HepG2 (cell line): ENCODE measurements around the gene OR6S1. TPM values are rescaled to one million over a fixed set of nuclear protein-coding genes. Genes with fewer than 3 reads are reported as not detected.

Experiments
- JUN ChIP-seq: sonication (generic); formaldehyde crosslinking; IDR thresholded peaks from 2 replicates; pipeline ENCODE4 v1.4.0; 2020; ENCODE audit warnings: mild to moderate bottlenecking, missing genetic modification reagents
- KAT8 ChIP-seq: IDR thresholded peaks from 2 replicates; pipeline ENCODE4 v1.6.1; 2016; ENCODE audit warnings: missing genetic modification reagents, missing compliant biosample characterization
- RORA ChIP-seq: sonication (generic); formaldehyde crosslinking; IDR thresholded peaks from 2 replicates; pipeline ENCODE4 v1.5.0; 2020; ENCODE audit warnings: mild to moderate bottlenecking, missing genetic modification reagents, moderate library complexity
- ZNF20 ChIP-seq: sonication (generic); formaldehyde crosslinking; IDR thresholded peaks from 2 replicates; pipeline ENCODE4 v1.4.0; 2020; ENCODE audit warnings: mild to moderate bottlenecking, moderate library complexity, missing genetic modification reagents
- ZNF264 ChIP-seq: sonication (generic); formaldehyde crosslinking; IDR thresholded peaks from 2 replicates; pipeline ENCODE4 v1.4.0; 2020; ENCODE audit warnings: missing genetic modification reagents
- ZNF556 ChIP-seq: sonication (generic); formaldehyde crosslinking; IDR thresholded peaks from 2 replicates; pipeline ENCODE4 v1.4.0; 2020; ENCODE audit warnings: mild to moderate bottlenecking, missing genetic modification reagents, borderline replicate concordance
- ZNF674 ChIP-seq: sonication (generic); formaldehyde crosslinking; IDR thresholded peaks from 2 replicates; pipeline ENCODE4 v1.5.0; 2020; ENCODE audit warnings: low read depth, mild to moderate bottlenecking, missing genetic modification reagents
- ZNF709 ChIP-seq: sonication (generic); formaldehyde crosslinking; IDR thresholded peaks from 2 replicates; pipeline ENCODE4 v1.5.0; 2020; ENCODE audit warnings: mild to moderate bottlenecking, missing genetic modification reagents
- ZSCAN12 ChIP-seq: sonication (generic); formaldehyde crosslinking; IDR thresholded peaks from 2 replicates; pipeline ENCODE4 v1.9.0; 2021; ENCODE audit warnings: mild to moderate bottlenecking, missing genetic modification reagents
- polyA plus RNA-seq, 8 experiments: library from polyadenylated mRNA; depleted of rRNA in 3 of 8; stranded (reverse) in 7 of 8; unstranded in 1 of 8; fragments of >200 nt; fragmentation: Illumina TruSeq in 4 of 8; extraction: Trizol in 4 of 8; gene quantifications; 2 replicates each; pipeline versions ENCODE4 v1.2.1 to v1.2.3, GENCODE V29; 2011 to 2016; ENCODE audit warnings: low read depth in 4 of 8, missing spikeins in 1 of 8, mixed read lengths in 1 of 8; ENCODE audit not compliant: insufficient read depth in 1 of 8
- total RNA-seq, 5 experiments: library from RNA; depleted of rRNA; stranded (reverse); fragments of >200 nt; fragmentation: Illumina TruSeq; extraction: Trizol; gene quantifications; 2 replicates each; pipeline ENCODE4 v1.2.3, GENCODE V29; 2016; ENCODE audit warnings: low read depth in 1 of 5
- TF ChIP-seq, protein P1 (sequence below): sonication (generic); formaldehyde crosslinking; IDR thresholded peaks from 2 replicates; pipeline ENCODE4 v1.4.0; 2020; ENCODE audit warnings: missing genetic modification reagents
- TF ChIP-seq, protein P2 (sequence below): IDR thresholded peaks from 2 replicates; pipeline ENCODE4 v1.6.1; 2012; ENCODE audit warnings: low read depth, low read length, improper control_type of control experiment
- TF ChIP-seq, protein P3 (sequence below): IDR thresholded peaks from 2 replicates; pipeline ENCODE4 v1.6.1; 2018; ENCODE audit warnings: missing genetic modification reagents, mild to moderate bottlenecking, missing compliant biosample characterization
- TF ChIP-seq, protein P4 (sequence below), 2 experiments: sonication (generic) in 1 of 2; formaldehyde crosslinking in 1 of 2; IDR thresholded peaks; 2 replicates each; pipeline versions ENCODE4 v1.6.1 to v1.9.0; 2014 to 2022; ENCODE audit warnings: antibody characterized with exemption in 1 of 2, borderline replicate concordance in 1 of 2, inconsistent platforms in 1 of 2, low read depth in 1 of 2, missing genetic modification reagents in 1 of 2
- TF ChIP-seq, protein P5 (sequence below): sonication (generic); formaldehyde crosslinking; IDR thresholded peaks from 2 replicates; pipeline ENCODE4 v1.8.0; 2023; ENCODE audit warnings: mild to moderate bottlenecking, missing genetic modification reagents
- TF ChIP-seq, protein P6 (sequence below): sonication (generic); formaldehyde crosslinking; IDR thresholded peaks from 2 replicates; pipeline ENCODE4 v1.8.0; 2022; ENCODE audit warnings: low read depth, missing genetic modification reagents

OR6S1 gene
- total and polyA plus RNA-seq, 2 of the 13 experiments (the other 11 are each of a cell fraction or from before 2014, with no cell fraction given) = 0.09 TPM; not detected in 1

DNA sequence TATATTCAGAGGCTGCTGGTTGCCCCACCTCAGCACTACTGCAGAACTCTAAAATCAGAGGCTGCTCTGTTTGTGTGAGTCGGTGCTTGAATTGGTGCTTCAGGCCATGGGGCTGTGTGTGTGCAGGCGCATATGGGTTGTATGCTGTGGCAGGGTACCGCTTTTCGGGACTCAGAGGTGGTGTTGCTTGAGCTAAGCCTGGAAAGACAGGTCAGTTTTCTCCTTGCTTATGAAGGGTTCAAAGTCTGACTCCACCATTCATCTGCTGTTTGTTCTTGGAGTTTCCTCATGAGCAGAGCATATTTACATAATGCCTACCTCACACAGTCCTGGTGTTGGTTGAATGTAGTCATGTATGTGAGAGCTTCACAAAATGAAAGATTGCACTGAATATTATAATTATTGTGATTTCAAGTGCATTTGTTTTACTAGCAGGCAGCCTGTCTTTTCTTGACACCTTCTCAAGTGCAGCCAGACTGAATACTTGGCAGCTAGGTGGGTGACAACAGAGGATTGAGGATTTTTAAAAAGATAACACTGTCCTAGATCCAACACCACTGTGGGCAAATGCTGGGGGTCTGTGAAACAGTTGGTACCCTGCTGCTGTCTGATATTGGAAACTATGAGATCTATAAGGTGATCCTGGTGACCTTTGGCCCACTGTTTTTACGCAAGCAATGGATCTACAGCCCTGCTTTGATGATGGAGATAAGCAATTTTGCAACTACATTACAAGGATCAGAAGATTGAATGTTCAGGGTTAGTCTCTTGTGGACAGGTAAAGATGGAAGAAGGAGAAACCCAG lies 46.1 kb upstream of the OR6S1 start (continued):
- TF ChIP-seq ZNF674 (CRISPR knock-in tag) = no peak
- no peak for TF ChIP-seq RORA
- TF ChIP-seq, protein P1, sequence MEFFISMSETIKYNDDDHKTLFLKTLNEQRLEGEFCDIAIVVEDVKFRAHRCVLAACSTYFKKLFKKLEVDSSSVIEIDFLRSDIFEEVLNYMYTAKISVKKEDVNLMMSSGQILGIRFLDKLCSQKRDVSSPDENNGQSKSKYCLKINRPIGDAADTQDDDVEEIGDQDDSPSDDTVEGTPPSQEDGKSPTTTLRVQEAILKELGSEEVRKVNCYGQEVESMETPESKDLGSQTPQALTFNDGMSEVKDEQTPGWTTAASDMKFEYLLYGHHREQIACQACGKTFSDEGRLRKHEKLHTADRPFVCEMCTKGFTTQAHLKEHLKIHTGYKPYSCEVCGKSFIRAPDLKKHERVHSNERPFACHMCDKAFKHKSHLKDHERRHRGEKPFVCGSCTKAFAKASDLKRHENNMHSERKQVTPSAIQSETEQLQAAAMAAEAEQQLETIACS (CRISPR knock-in tag) = no peak
- TF ChIP-seq, protein P2, sequence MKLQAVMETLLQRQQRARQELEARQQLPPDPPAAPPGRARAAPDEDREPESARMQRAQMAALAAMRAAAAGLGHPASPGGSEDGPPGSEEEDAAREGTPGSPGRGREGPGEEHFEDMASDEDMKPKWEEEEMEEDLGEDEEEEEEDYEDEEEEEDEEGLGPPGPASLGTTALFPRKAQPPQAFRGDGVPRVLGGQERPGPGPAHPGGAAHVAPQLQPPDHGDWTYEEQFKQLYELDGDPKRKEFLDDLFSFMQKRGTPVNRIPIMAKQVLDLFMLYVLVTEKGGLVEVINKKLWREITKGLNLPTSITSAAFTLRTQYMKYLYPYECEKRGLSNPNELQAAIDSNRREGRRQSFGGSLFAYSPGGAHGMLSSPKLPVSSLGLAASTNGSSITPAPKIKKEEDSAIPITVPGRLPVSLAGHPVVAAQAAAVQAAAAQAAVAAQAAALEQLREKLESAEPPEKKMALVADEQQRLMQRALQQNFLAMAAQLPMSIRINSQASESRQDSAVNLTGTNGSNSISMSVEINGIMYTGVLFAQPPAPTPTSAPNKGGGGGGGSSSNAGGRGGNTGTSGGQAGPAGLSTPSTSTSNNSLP = peak; percentile 7; the same call in 1 of the 2 replicates
- TF ChIP-seq KAT8 (CRISPR knock-in tag) = peak; percentile 17; the same call in 1 of the 2 replicates
- no peak for TF ChIP-seq ZSCAN12
- peak; percentile 17; the same call in 1 of the 2 replicates for TF ChIP-seq JUN (CRISPR knock-in tag)
- TF ChIP-seq, protein P3, sequence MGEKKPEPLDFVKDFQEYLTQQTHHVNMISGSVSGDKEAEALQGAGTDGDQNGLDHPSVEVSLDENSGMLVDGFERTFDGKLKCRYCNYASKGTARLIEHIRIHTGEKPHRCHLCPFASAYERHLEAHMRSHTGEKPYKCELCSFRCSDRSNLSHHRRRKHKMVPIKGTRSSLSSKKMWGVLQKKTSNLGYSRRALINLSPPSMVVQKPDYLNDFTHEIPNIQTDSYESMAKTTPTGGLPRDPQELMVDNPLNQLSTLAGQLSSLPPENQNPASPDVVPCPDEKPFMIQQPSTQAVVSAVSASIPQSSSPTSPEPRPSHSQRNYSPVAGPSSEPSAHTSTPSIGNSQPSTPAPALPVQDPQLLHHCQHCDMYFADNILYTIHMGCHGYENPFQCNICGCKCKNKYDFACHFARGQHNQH (CRISPR knock-in tag) = peak; percentile 66; the same call in 1 of the 2 replicates
- 0 out of 2 replicates have a peak, but pooled peaks have one; percentile 57 for TF ChIP-seq ZNF556 (CRISPR knock-in tag)
- no peak for TF ChIP-seq ZNF20 (CRISPR knock-in tag)
- TF ChIP-seq, protein P4, sequence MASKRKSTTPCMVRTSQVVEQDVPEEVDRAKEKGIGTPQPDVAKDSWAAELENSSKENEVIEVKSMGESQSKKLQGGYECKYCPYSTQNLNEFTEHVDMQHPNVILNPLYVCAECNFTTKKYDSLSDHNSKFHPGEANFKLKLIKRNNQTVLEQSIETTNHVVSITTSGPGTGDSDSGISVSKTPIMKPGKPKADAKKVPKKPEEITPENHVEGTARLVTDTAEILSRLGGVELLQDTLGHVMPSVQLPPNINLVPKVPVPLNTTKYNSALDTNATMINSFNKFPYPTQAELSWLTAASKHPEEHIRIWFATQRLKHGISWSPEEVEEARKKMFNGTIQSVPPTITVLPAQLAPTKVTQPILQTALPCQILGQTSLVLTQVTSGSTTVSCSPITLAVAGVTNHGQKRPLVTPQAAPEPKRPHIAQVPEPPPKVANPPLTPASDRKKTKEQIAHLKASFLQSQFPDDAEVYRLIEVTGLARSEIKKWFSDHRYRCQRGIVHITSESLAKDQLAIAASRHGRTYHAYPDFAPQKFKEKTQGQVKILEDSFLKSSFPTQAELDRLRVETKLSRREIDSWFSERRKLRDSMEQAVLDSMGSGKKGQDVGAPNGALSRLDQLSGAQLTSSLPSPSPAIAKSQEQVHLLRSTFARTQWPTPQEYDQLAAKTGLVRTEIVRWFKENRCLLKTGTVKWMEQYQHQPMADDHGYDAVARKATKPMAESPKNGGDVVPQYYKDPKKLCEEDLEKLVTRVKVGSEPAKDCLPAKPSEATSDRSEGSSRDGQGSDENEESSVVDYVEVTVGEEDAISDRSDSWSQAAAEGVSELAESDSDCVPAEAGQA (IDR thresholded peaks at IDR 0.05; ENCODE audit: low read depth) = no peak
- TF ChIP-seq, protein P4 (CRISPR knock-in tag; IDR thresholded peaks at IDR 0.05; ENCODE audit: borderline replicate concordance) = no peak
- peak; percentile 73 for TF ChIP-seq ZNF264
- TF ChIP-seq, protein P5, sequence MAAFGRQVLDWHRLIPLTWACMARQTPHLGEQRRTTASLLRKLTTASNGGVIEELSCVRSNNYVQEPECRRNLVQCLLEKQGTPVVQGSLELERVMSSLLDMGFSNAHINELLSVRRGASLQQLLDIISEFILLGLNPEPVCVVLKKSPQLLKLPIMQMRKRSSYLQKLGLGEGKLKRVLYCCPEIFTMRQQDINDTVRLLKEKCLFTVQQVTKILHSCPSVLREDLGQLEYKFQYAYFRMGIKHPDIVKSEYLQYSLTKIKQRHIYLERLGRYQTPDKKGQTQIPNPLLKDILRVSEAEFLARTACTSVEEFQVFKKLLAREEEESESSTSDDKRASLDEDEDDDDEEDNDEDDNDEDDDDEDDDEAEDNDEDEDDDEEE (CRISPR knock-in tag) = no peak
- TF ChIP-seq ZNF709 = 0 out of 2 replicates have a peak, but pooled peaks have one; percentile 40
- TF ChIP-seq, protein P6, sequence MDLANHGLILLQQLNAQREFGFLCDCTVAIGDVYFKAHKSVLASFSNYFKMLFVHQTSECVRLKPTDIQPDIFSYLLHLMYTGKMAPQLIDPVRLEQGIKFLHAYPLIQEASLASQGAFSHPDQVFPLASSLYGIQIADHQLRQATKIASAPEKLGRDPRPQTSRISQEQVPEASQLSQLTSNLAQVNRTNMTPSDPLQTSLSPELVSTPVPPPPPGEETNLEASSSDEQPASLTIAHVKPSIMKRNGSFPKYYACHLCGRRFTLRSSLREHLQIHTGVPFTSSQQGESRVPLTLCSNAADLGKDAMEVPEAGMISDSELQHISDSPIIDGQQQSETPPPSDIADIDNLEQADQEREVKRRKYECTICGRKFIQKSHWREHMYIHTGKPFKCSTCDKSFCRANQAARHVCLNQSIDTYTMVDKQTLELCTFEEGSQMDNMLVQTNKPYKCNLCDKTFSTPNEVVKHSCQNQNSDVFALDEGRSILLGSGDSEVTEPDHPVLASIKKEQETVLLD = no peak
